ENCODE data around the gene UNKL.

Gene UNKL

GRCh38 chr16:1319041-1319440, 95.5 kb downstream of the UNKL start:
- no peak for TF ChIP-seq CTCF (IDR thresholded peaks at IDR 0.05)

GRCh38 chr16:1318268-1318545, 96.3 kb downstream of the UNKL start:
- TF ChIP-seq CTCF (IDR thresholded peaks at IDR 0.05), result no peak

- no peak for TF ChIP-seq CTCF (IDR thresholded peaks at IDR 0.05)
Observed at GRCh38 chr16:1317479-1318267, 96.8 kb downstream of the UNKL start.

GRCh38 chr16:1316033-1316405, 98.5 kb downstream of the UNKL start:
- no peak for TF ChIP-seq CTCF (IDR thresholded peaks at IDR 0.05)

GRCh38 chr16:1315081-1316032, 99.1 kb downstream of the UNKL start:
- no peak for TF ChIP-seq CTCF (IDR thresholded peaks at IDR 0.05)

- TF ChIP-seq CTCF (IDR thresholded peaks at IDR 0.05), result no peak
Observed at GRCh38 chr16:1314399-1315068, 100.0 kb downstream of the UNKL start.

- no peak for TF ChIP-seq CTCF (IDR thresholded peaks at IDR 0.05)
Observed at GRCh38 chr16:1313721-1314369, 100.7 kb downstream of the UNKL start.
